Endodermal cell (in vitro differentiated cells): ENCODE data around the gene AIPL1. TPM values are rescaled to one million over a fixed set of nuclear protein-coding genes. Genes with fewer than 3 reads are reported as not detected.

Experiments
- DNase-seq: peaks from one replicate; pipeline ENCODE4 v3.0.0-alpha.2; 2017
- H3K27ac ChIP-seq: 2 replicates; pipeline ENCODE4 v1.5.1; 2013; ENCODE audit warnings: mild to moderate bottlenecking, low read depth, low read length, moderate library complexity
- H3K27me3 ChIP-seq: 2 replicates; pipeline ENCODE4 v1.6.1; 2013; ENCODE audit warnings: mild to moderate bottlenecking, low read length, moderate library complexity; ENCODE audit not compliant: insufficient read depth, control insufficient read depth, poor library complexity, severe bottlenecking
- H3K36me3 ChIP-seq: 2 replicates; pipeline ENCODE4 v1.7.0; 2013; ENCODE audit warnings: mild to moderate bottlenecking, low read length, moderate library complexity; ENCODE audit not compliant: control insufficient read depth, insufficient read depth
- H3K4me1 ChIP-seq: one replicate; pipeline ENCODE4 v1.7.0; 2013; ENCODE audit warnings: low read length; ENCODE audit not compliant: control insufficient read depth, insufficient read depth
- H3K4me3 ChIP-seq: 2 replicates; pipeline ENCODE4 v1.5.1; 2013; ENCODE audit warnings: mild to moderate bottlenecking, low read length, moderate library complexity
- H3K9ac ChIP-seq: 2 replicates; pipeline ENCODE4 v1.6.1; 2013; ENCODE audit warnings: mild to moderate bottlenecking, low read length, moderate library complexity; ENCODE audit not compliant: poor library complexity, severe bottlenecking; ENCODE audit errors: extremely low read depth
- H3K9me3 ChIP-seq: 2 replicates; pipeline ENCODE4 v1.6.1; 2013; ENCODE audit warnings: mild to moderate bottlenecking, low read length, moderate library complexity; ENCODE audit not compliant: control insufficient read depth
- H3K27ac Mint-ChIP-seq: 2 replicates; pipeline ENCODE4 v1.8.0; 2020; ENCODE audit warnings: mixed read lengths
- H3K27me3 Mint-ChIP-seq: 2 replicates; pipeline ENCODE4 v1.8.0; 2021; ENCODE audit warnings: mild to moderate bottlenecking, mixed read lengths; ENCODE audit not compliant: insufficient read depth
- H3K36me3 Mint-ChIP-seq: 2 replicates; pipeline ENCODE4 v1.8.0; 2020; ENCODE audit warnings: low read depth, mixed read lengths
- H3K4me1 Mint-ChIP-seq: 2 replicates; pipeline ENCODE4 v1.8.0; 2020; ENCODE audit warnings: mixed read lengths
- H3K4me3 Mint-ChIP-seq: 2 replicates; pipeline ENCODE4 v1.8.0; 2020; ENCODE audit warnings: mild to moderate bottlenecking, moderate library complexity, mixed read lengths
- H3K9me3 Mint-ChIP-seq: 2 replicates; pipeline ENCODE4 v1.8.0; 2020; ENCODE audit warnings: mild to moderate bottlenecking, mixed read lengths
- WGBS, 2 experiments: methylation state at CpG; one replicate each; pipeline versions ENCODE4 v1.1.5 to v1.1.7; 2013; ENCODE audit warnings: missing lambda C conversion rate in 2 of 2, mixed read lengths in 1 of 2; ENCODE audit not compliant: insufficient coverage in 1 of 2, insufficient read length in 1 of 2; 5-methylcytosine and 5-hydroxymethylcytosine counted together
- total RNA-seq, 2 donors: library from RNA; stranded (reverse); fragmentation: NEBNext Ultra II Directional in 1 of 2; extraction: Animal tissue kit (Norgen Biotek cat#: 25700) in 1 of 2; gene quantifications; 2 replicates in 1 of 2; 3 replicates in 1 of 2; pipeline ENCODE4 v1.2.1, GENCODE V29; 2021
- TF ChIP-seq, protein P1 (sequence below): fragments of 200-600 bp; sonication (generic); conservative IDR thresholded peaks from 2 replicates; pipeline ENCODE4 v1.5.0; 2021; ENCODE audit warnings: antibody characterized with exemption, mild to moderate bottlenecking

The AIPL1 gene
- total RNA-seq, 2 donors from 2014 or later = not detected

DNA sequence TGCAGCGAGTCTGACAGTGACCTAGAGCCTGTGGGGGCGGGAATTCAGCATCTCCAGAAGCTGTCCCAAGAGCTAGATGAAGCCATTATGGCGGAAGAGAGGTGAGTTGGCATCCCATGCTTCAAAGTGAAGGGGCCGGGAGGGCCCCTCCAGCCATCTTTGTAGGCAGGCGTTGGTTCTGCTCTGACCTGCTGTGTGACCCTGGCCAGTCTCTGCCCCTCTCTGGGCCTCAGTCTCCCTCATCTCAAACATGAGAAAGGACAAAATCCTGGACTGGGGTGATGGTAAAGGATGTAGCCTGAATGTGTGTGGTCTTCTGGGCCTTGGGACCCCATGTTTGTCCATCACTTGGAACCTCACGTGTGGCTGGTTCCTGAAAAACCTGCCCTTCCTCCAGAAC, 14.4 kb upstream of the AIPL1 start:
- peaks cover 26% of the 10 kb centered on the region for H3K36me3 Mint-ChIP-seq
- peaks cover 2% of the 10 kb centered on the region for H3K27me3 ChIP-seq
- no peak overlapping the region for H3K27ac Mint-ChIP-seq
- H3K9me3 ChIP-seq = no peaks in the 10 kb centered on the region
- H3K9ac ChIP-seq = no peak overlapping the region
- peaks cover 3% of the 10 kb centered on the region for H3K27me3 Mint-ChIP-seq
- H3K9me3 Mint-ChIP-seq = no peaks in the 10 kb centered on the region
- H3K4me1 Mint-ChIP-seq = peaks cover 16% of the 10 kb centered on the region
- 92 to 94% methylated on average over 4 to 6 of the region's 6 CpGs for WGBS, 2 experiments
- TF ChIP-seq, protein P1, sequence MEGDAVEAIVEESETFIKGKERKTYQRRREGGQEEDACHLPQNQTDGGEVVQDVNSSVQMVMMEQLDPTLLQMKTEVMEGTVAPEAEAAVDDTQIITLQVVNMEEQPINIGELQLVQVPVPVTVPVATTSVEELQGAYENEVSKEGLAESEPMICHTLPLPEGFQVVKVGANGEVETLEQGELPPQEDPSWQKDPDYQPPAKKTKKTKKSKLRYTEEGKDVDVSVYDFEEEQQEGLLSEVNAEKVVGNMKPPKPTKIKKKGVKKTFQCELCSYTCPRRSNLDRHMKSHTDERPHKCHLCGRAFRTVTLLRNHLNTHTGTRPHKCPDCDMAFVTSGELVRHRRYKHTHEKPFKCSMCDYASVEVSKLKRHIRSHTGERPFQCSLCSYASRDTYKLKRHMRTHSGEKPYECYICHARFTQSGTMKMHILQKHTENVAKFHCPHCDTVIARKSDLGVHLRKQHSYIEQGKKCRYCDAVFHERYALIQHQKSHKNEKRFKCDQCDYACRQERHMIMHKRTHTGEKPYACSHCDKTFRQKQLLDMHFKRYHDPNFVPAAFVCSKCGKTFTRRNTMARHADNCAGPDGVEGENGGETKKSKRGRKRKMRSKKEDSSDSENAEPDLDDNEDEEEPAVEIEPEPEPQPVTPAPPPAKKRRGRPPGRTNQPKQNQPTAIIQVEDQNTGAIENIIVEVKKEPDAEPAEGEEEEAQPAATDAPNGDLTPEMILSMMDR = no peak
- H3K4me1 ChIP-seq = peaks cover 6% of the 10 kb centered on the region
- H3K4me3 ChIP-seq = no peak overlapping the region
- H3K36me3 ChIP-seq = peaks cover 26% of the 10 kb centered on the region
- DNase-seq = no peak
- no peak overlapping the region for H3K4me3 Mint-ChIP-seq
- no peak overlapping the region for H3K27ac ChIP-seq

DNA sequence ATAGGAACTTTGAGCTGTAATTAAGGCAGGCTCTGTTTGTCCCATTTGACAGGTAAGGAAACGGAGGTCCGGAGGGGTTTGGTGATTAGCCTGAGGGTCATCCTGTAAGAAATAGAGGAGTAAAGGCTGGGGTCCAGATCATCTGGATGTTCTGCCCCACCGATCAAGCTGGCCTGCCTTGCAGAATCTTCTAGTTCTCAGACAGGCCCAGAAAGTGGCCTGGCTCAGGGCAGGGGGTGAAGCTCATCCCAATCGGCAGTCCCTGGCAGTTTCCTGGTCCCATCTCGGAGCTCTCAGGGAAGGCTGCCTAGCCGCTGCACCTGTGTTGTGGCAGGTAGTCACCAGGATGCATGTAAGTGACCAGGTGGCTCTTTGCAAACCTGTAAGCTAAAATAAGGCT, 13.6 kb upstream of the AIPL1 start:
- H3K27me3 ChIP-seq = no peaks in the 10 kb centered on the region
- Mint-ChIP-seq H3K27me3 (no peaks in the 10 kb centered on the region), H3K4me3 (no peak overlapping the region), H3K4me1 (peaks cover 17% of the 10 kb centered on the region), H3K27ac (no peak overlapping the region), H3K36me3 (peaks cover 26% of the 10 kb centered on the region), H3K9me3 (no peaks in the 10 kb centered on the region)
- no peak overlapping the region for H3K4me3 ChIP-seq
- H3K27ac ChIP-seq = no peak overlapping the region
- H3K9me3 ChIP-seq = no peaks in the 10 kb centered on the region
- 94 to 97% methylated on average over 5 to 6 of the region's 6 CpGs for WGBS, 2 experiments
- DNase-seq = no peak
- H3K36me3 ChIP-seq = peaks cover 26% of the 10 kb centered on the region
- TF ChIP-seq, protein P1 = no peak
- H3K9ac ChIP-seq = no peak overlapping the region
- peaks cover 6% of the 10 kb centered on the region for H3K4me1 ChIP-seq

DNA sequence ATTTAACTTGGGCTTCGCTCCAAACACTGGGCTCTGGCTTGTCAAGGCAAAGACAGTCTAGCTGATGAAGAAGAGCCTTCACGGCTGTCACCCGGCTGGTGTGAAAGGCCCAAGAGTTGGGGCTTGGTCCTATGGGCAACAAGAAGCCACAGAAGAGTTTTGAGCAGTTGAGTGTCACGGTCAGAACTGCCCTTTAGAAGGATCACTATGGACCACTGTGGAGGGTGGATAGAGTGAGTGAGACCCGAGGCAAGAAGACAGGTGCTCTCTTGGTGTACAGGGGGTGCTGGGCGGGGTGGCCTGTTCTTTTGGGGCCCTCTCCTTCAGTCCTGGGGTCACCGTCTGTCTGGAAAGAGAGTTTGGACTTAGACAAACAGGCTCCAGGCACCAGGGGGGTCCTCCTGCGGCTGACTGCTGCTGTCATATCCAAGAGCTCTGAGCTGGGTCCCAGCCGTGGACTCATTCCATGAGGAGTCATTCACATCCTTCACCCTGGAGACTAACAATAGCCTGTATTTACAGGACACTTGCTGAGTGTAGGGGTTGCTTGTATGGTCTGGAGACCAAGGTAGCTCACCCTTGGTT, 11.7 kb upstream of the AIPL1 start:
- no peaks in the 10 kb centered on the region for H3K27me3 Mint-ChIP-seq
- no peak overlapping the region for H3K4me3 ChIP-seq
- peaks cover 8% of the 10 kb centered on the region for H3K4me1 Mint-ChIP-seq
- peaks cover 6% of the 10 kb centered on the region for H3K4me1 ChIP-seq
- no peak overlapping the region for H3K9ac ChIP-seq
- no peak overlapping the region for H3K4me3 Mint-ChIP-seq
- DNase-seq = no peak
- H3K27me3 ChIP-seq = no peaks in the 10 kb centered on the region
- no peak overlapping the region for H3K27ac Mint-ChIP-seq
- peaks cover 26% of the 10 kb centered on the region for H3K36me3 ChIP-seq
- H3K36me3 Mint-ChIP-seq = peaks cover 26% of the 10 kb centered on the region
- H3K27ac ChIP-seq = no peak overlapping the region
- H3K9me3 ChIP-seq = no peaks in the 10 kb centered on the region
- TF ChIP-seq, protein P1 = no peak
- H3K9me3 Mint-ChIP-seq = peaks cover 7% of the 10 kb centered on the region
- 96% methylated on average over 4 to 9 of the region's 9 CpGs for WGBS, 2 experiments
